GM12801 (cell line): ENCODE results near the gene MTHFSD.

Experiments used
- TF ChIP-seq, protein P1 (sequence below): IDR thresholded peaks from one replicate; pipeline ENCODE4 v1.5.1; 2011; ENCODE audit warnings: control low read depth; ENCODE audit not compliant: insufficient read length; ENCODE audit errors: extremely low read depth

Gene MTHFSD

DNA sequence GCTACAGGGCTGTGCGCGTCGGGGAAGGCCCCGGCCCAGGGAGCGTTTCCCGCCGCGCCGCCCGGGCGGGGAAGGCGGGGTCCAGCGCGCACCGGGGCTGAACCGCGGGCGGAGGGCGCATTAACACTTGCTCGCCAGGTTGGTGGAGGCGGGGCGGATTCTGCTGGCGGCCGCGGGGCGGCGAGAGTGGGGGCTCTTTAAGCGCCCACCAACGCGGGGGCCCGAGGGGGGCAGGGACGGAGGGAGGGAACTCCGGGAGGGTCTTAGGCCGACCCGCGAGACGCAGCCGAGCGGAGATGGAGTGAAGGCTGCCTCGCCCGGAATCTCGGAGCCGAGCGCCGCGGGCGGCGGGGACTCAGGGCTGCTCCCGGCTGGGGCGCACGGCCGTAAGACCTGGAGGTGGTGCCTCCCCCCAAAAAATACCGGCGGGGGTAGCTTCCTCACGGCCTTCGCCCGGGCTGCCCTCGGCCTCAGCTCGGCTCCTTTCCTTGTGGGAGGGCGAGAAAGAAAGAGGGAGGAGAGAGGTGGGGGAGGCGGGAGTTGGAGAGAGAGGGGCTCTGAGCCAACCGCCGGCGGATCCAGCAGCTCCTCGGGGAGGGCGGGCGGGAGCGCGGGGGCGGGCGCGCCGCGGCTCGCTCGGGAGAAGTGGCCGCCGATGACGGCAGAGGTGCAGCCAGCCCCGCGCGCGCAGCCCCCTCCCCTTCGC lies 45.1 kb downstream of the MTHFSD start:
- TF ChIP-seq, protein P1, sequence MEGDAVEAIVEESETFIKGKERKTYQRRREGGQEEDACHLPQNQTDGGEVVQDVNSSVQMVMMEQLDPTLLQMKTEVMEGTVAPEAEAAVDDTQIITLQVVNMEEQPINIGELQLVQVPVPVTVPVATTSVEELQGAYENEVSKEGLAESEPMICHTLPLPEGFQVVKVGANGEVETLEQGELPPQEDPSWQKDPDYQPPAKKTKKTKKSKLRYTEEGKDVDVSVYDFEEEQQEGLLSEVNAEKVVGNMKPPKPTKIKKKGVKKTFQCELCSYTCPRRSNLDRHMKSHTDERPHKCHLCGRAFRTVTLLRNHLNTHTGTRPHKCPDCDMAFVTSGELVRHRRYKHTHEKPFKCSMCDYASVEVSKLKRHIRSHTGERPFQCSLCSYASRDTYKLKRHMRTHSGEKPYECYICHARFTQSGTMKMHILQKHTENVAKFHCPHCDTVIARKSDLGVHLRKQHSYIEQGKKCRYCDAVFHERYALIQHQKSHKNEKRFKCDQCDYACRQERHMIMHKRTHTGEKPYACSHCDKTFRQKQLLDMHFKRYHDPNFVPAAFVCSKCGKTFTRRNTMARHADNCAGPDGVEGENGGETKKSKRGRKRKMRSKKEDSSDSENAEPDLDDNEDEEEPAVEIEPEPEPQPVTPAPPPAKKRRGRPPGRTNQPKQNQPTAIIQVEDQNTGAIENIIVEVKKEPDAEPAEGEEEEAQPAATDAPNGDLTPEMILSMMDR = no peak

DNA sequence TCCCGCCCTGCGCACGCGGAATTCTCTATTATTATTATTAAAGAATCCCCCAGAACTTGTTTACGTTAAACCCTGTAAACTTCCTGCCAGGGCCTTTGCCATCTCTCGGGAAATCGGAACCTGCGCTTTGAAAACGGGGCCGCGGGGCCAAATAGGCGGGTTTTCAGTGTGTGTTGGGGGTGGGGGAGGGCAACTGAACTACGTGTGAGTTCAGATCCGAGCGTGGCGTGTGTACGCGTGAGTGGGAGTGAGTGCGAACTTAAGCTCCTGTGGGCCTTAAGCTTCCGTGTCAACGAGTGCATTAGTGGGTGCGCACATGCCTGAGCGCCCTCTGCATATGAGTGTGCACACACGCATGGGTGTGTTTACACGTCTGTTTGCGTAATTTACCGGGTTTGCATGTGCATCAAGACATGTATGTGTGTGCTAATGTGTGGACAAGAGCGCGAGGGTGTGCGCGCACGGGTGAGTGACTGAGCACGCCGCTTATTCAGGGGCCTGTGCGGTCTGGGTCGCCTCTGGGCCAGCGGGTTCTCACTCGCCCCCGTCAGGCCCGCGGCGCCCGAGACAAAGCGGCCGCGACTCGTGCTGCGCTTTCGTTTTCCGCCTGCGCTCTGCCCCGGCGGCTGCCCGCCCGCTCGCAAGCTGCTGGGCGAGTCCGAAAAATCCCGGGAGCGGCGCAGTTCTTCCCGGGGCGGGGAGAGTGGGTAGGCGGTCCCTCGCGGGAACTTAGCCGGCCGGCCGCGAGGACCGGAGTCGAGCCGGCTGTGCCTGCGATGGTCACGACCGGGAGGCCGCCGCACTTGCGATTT lies 45.9 kb downstream of the MTHFSD start:
- TF ChIP-seq, protein P1 = no peak

DNA sequence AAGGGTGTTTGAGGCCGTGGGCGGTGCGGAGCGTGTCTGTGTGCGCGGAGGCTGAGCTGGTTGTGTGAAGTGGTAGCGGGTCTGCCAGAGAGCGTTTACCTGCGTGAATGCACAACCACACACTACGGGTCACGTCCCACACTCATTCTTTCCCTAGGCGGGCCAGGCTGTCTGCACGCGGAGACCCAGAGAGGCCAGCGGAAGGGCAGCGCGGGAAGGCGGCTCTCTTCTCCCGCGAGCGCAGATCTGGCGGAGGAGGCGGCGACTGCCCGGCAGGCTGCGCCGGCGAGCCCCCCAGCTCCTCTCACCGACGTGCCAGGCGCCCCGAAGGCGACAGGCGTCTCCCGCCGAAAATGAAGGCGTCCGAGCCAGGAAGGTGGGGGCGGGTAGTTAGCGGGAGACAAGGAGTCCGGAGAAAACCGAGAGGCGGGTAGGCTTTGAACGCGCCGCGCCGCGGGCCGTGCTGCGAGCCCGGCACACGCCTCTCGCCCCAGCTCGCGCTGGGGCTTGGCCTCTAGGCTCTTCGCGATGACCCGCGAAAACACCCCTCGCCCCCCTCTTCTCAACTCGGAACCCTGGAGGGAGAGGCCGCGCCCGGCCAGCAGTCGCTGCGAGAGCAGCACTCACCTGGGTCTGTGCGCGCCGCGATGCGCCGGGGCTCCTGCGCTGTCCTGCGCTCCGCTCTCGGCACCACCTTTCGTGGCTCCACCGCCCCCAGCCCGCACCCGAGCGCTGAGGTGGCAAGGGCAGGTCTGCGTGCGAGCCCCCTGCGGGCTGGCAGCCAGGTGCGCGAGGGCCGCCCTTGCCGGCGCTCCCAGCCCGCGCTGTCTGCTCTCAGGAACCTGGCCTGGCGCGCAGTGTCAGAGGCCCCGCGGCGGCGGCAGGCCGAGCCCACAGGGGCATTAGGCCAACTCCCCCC lies 46.7 kb downstream of the MTHFSD start:
- TF ChIP-seq, protein P1 = no peak

DNA sequence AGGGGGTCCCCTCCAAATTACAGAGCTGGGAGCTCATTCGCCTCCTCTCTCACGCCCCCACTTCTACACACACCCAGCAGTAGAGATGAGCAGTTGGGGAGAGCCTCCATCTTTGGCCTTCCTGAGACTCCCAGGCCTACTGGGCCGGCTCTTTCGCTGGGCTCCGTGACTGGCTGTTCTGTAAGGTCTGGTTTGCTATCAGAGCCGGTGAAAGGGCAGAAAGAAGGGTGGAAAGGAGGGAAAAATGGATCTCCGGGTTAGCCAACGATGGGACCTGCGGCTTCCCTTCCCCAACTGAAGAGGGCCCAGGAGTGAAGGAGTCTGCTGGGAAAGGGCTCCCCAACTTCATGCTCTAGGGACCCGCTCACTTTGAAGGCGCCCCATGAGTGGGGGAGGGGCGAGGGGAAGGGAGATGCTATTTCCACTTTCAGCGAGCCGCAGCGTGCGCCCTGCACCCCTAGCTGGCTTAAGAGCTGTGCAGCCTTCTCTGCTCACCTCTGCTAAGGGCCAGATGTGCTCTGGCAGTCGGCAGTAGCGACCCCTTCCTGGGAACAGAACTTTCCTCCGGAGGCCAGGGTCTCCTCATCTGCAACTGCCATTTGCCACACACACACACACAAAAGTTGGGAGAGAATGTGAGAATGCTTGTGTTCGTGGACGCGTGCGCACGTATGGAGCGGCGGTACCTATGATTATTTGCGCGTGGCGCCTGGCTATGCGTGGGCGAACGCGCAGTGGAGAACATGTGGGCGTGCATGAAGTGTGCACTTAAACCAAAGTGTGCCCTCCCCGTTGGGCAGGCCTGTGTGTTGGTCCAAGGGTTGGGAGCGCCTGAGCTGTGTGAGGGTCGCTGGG lies 47.6 kb downstream of the MTHFSD start:
- TF ChIP-seq, protein P1 = no peak

DNA sequence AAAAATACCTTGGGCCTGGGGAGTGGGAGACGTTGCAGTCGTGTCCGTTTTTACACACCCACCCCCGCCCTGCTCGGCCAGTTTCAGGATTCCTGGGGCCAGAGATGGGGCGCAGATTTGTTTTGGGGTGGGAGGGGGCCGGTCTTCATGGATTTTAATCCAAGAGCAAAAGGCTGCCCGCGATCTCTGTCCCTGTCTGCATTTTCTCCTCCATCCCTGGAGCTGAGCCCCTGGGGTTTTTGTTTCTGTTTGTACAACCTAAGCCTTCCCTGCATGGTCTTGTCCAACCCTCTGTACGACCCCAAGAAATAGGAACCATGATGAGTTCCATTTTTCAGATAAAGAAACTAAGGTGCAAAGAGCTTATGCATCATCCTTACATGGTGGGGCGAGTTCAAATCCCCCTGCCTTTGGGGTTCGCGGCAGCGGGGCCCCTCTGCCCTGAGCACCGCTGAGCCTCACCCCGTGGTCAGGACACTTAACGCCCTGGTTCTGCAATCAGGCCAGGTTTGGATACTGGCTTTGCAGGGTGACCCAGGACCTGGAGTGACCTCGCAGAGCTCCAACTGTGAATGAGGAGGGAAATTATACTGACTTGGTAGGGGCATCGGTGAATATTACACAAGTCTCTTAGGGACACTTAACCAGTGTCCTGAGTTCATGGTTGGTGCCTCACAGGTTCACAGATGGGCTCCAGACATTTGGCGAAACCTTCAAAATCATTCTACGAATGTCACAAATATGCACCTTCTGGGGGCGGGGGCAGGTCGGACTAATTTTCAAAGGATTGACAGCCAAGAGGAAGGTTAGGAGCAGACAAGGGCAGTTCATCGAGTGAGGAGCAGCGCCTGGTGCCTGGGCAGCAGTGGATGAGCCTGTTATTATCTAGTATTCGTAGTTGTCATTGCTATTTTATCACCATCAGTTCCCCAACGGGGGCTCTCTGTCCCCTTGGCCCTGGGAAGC lies 48.9 kb downstream of the MTHFSD start:
- TF ChIP-seq, protein P1 = no peak

DNA sequence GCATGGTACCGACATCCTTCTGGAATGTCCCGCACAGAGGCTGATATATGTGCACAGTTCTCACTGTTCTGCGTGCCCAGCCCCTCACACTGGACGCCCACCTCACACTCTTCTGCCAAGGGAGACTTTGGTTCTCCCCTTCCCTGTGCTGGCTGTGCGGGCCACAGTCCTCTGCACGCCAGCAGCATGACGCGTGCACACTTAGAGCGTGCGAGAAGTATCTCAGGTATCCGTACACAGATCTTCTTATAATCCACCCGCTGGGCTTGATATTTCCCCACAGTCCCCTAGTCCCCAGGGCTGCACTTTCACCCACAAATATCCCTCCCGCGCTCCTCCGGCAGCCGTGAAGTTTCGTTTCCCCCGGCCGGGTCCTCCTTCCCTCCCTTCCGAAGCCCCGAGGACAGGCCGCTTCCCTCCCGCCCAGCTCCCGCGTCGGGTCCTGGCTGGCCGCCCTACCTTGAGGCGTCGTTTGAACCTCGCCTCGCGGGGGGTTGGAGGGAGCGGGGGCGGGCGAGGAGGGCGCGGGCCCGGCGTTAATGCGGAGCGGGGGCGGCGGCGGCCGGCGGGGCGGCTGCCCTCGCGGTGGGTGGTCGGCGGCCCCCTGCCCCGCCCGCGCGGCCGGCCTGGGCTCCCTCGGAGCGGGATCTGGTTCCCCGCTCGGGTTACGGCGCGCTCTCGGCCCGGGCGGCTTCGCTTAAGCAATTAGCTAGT lies 49.7 kb downstream of the MTHFSD start:
- TF ChIP-seq, protein P1 = no peak
